Right forelimb (tissue), 1 donor: Measurements from ENCODE around the gene ANKS1B.
A peak's percentile ranks its signal among the peaks of the same experiment; 100 is the strongest.
"Not testable (repeated sequence)": the region's sequence is repeated elsewhere in the genome, so short reads cannot be mapped to it uniquely, and the experiment has no call there.

ENCODE experiments used
- DNase-seq: peaks from one replicate; pipeline ENCODE4 v3.0.0-alpha.2; 2018

The ANKS1B gene

GRCh38 chr12:98791406-98791805 is 1193.3 kb downstream of the ANKS1B start:
- DNase-seq = no peak

- DNase-seq = no peak
Observed at GRCh38 chr12:98788396-98788795, 1196.3 kb downstream of the ANKS1B start.

GRCh38 chr12:98786653-98787052 is 1198.1 kb downstream of the ANKS1B start:
- DNase-seq = no peak

GRCh38 chr12:98783420-98783819 is 1201.3 kb downstream of the ANKS1B start:
- DNase-seq = no peak

- DNase-seq = no peak
Observed at GRCh38 chr12:98780261-98780660, 1204.5 kb downstream of the ANKS1B start.

GRCh38 chr12:98772818-98773217 is 1211.9 kb downstream of the ANKS1B start:
- no peak for DNase-seq

GRCh38 chr12:98771811-98772752 is 1212.7 kb downstream of the ANKS1B start:
- no peak for DNase-seq

GRCh38 chr12:98770230-98770629 is 1214.5 kb downstream of the ANKS1B start:
- DNase-seq = no peak

GRCh38 chr12:98769068-98769467 is 1215.7 kb downstream of the ANKS1B start:
- DNase-seq = no peak

- DNase-seq = no peak
Observed at GRCh38 chr12:98767248-98767647, 1217.5 kb downstream of the ANKS1B start.

GRCh38 chr12:98763656-98764055 is 1221.1 kb downstream of the ANKS1B start:
- no peak for DNase-seq

GRCh38 chr12:98758331-98758730 is 1226.4 kb downstream of the ANKS1B start:
- no peak for DNase-seq

GRCh38 chr12:98757455-98757854 is 1227.3 kb downstream of the ANKS1B start:
- no peak for DNase-seq

GRCh38 chr12:98755855-98756254 is 1228.9 kb downstream of the ANKS1B start:
- not testable (repeated sequence) for DNase-seq

- DNase-seq = no peak
Observed at GRCh38 chr12:98754095-98754494, 1230.6 kb downstream of the ANKS1B start.

GRCh38 chr12:98752726-98753125 is 1232.0 kb downstream of the ANKS1B start:
- DNase-seq = no peak

GRCh38 chr12:98751580-98752115 is 1233.1 kb downstream of the ANKS1B start:
- no peak for DNase-seq

- no peak for DNase-seq
Observed at GRCh38 chr12:98750511-98750910, 1234.2 kb downstream of the ANKS1B start.

GRCh38 chr12:98748463-98748862 is 1236.3 kb downstream of the ANKS1B start:
- DNase-seq = no peak

- DNase-seq = peak; percentile 65
Observed at GRCh38 chr12:98745578-98746391, 1239.0 kb downstream of the ANKS1B start.

- no peak for DNase-seq
Observed at GRCh38 chr12:98744680-98745079, 1240.1 kb downstream of the ANKS1B start.

GRCh38 chr12:98743362-98743953 is 1241.3 kb downstream of the ANKS1B start:
- DNase-seq = no peak
